GM23338 (cell line): ENCODE data around the gene EXTL1.

Experiments
- CREB1 ChIP-seq: fragments of 250-450 bp; sonication (Bioruptor Pico); IDR thresholded peaks from 2 replicates; pipeline ENCODE4 v1.5.0; 2020; ENCODE audit warnings: low read depth, mild to moderate bottlenecking, moderate library complexity
- EZH2 ChIP-seq: fragments of 200-600 bp; sonication (generic); IDR thresholded peaks from one replicate; pipeline ENCODE4 v1.8.0; 2017; ENCODE audit warnings: antibody characterized with exemption, mild to moderate bottlenecking, low read depth; ENCODE audit not compliant: unreplicated experiment
- TF ChIP-seq, protein P1 (sequence below), 2 experiments: fragments of 200-600 bp in 1 of 2; sonication (generic) in 1 of 2; conservative IDR thresholded peaks; 2 replicates each; pipeline versions ENCODE4 v1.5.1 to v1.6.1; 2016 to 2017; ENCODE audit warnings: antibody characterized with exemption in 2 of 2, low read depth in 2 of 2, mild to moderate bottlenecking in 2 of 2, moderate library complexity in 1 of 2

DNA sequence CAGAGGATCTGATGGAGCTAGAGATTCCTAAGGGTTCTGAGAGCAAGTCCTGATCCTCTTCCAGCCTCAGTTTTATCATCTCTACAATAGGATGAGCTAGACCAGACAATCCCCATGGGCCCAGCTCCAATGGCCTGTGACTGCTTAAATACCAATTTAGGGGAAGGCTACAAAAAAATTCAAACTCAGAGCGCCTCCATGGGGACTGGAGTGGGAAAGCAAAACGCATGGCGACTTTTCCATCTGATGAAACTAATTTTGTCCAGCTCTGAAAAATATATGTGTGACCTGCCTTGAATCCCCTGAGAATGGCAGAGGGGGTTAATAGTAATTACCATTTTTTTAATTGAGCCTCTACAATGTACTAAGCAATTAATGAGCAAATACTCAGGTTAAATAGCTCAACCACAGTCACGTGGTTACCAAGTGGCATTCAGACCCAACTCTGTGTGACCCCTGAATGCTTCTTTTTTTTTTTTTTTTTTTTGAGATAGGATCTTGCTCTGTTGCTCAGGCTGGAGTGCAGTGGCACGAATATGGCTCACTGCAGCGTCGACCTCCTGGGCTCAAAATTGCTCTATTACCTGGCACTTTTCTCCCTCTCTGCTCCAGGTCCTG lies 8.4 kb downstream of the EXTL1 start:
- TF ChIP-seq, protein P1, sequence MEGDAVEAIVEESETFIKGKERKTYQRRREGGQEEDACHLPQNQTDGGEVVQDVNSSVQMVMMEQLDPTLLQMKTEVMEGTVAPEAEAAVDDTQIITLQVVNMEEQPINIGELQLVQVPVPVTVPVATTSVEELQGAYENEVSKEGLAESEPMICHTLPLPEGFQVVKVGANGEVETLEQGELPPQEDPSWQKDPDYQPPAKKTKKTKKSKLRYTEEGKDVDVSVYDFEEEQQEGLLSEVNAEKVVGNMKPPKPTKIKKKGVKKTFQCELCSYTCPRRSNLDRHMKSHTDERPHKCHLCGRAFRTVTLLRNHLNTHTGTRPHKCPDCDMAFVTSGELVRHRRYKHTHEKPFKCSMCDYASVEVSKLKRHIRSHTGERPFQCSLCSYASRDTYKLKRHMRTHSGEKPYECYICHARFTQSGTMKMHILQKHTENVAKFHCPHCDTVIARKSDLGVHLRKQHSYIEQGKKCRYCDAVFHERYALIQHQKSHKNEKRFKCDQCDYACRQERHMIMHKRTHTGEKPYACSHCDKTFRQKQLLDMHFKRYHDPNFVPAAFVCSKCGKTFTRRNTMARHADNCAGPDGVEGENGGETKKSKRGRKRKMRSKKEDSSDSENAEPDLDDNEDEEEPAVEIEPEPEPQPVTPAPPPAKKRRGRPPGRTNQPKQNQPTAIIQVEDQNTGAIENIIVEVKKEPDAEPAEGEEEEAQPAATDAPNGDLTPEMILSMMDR (conservative IDR thresholded peaks at IDR 0.05; ENCODE audit: low read depth in 2 of 2): peak; percentile 49 to 72
- TF ChIP-seq CREB1 (CRISPR knock-in tag) (no peak), EZH2 (no peak)
